ENCODE measurements around the gene WWOX. TPM values are rescaled to one million over a fixed set of nuclear protein-coding genes. Genes with fewer than 3 reads are reported as not detected.

Gene WWOX
- total RNA-seq, 2 experiments from 2014 or later: 19.1 to 23.7 TPM

DNA sequence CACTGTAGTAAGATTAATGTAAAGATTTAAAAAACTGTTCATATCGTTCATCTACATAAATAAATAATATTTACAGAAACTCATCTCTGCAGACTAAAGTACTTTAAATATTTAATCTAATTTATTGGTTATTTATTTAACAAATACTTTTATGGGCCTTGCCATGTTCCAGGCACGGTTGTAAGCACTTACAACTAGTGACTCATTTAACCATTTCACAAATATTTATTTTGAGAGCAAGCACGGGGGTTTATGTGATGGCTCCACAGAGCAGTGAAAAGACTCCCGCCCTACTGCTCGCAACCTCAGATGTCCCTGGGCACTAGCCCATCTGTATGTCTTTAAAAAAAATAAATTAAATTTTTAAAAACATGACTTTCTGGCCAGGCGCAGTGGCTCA is 575.9 kb downstream of the WWOX start:
- CTCF ChIA-PET: no interaction called here
- ATAC-seq: no peak
- H3K9me3 Mint-ChIP-seq: no peaks in the 10 kb centered on the region
- no peak for DNase-seq
- POLR2A ChIA-PET: no interaction called here
- no peak overlapping the region for H3K27ac Mint-ChIP-seq
- no peaks in the 10 kb centered on the region for H3K27me3 Mint-ChIP-seq
- TF ChIP-seq, protein P1, sequence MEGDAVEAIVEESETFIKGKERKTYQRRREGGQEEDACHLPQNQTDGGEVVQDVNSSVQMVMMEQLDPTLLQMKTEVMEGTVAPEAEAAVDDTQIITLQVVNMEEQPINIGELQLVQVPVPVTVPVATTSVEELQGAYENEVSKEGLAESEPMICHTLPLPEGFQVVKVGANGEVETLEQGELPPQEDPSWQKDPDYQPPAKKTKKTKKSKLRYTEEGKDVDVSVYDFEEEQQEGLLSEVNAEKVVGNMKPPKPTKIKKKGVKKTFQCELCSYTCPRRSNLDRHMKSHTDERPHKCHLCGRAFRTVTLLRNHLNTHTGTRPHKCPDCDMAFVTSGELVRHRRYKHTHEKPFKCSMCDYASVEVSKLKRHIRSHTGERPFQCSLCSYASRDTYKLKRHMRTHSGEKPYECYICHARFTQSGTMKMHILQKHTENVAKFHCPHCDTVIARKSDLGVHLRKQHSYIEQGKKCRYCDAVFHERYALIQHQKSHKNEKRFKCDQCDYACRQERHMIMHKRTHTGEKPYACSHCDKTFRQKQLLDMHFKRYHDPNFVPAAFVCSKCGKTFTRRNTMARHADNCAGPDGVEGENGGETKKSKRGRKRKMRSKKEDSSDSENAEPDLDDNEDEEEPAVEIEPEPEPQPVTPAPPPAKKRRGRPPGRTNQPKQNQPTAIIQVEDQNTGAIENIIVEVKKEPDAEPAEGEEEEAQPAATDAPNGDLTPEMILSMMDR (IDR thresholded peaks at IDR 0.05): no peak
- no peak overlapping the region for H3K4me3 Mint-ChIP-seq
- H3K36me3 Mint-ChIP-seq (ENCODE audit: low read depth): no peaks in the 10 kb centered on the region
- intact Hi-C loops (cut with micrococcal nuclease): no loop called here
- no peaks in the 10 kb centered on the region for H3K4me1 Mint-ChIP-seq (ENCODE audit: low read depth)

DNA sequence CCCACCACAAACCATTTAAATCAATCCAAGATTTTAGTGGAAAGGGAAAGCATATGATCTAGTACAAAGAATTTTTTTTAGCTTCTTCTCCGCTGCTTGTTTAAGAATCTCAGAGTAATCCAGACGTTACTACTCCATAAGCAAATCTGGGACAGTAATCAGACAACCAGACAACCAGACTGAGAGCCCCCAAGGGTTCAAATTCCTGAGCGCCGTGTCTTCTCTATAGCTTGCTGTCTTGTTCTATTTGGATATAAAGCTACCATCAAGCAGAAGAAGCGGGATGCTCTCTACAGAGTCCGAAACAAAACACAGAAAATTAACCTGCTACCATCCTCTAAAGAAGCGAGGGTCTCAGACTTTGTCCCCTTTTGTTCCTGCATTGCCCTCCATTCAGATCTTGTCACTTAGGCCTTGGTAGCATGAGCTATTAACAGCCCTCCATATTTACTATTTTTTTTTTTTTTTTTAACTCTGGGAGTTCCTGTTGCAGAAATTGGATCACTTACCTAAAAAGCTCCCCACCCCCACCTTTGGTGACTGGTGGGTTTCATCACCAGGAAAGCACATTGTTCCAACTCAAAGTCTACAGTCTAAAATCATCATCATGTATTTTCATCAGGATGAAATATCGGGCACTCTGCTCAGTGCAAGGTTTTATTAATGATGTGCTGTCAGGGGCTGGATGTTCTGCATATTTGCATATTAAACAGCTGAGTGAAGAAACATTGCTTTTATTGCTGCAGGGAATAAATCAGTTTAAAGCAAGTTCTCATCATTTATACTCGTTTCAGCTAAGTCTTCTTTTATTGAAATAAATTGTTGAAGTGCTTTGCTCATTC is 576.7 kb downstream of the WWOX start:
- ChIA-PET CTCF (interaction anchor here (1.4 kb wide), 1 partner anchor 15 kb away, joined by 3 read pairs; no protein-coding TSS in a partner anchor), POLR2A (no interaction called here)
- H3K4me1 Mint-ChIP-seq (ENCODE audit: low read depth): no peaks in the 10 kb centered on the region
- intact Hi-C loops (cut with micrococcal nuclease): no loop called here
- H3K36me3 Mint-ChIP-seq (ENCODE audit: low read depth): no peaks in the 10 kb centered on the region
- H3K27ac Mint-ChIP-seq: no peak overlapping the region
- H3K9me3 Mint-ChIP-seq: no peaks in the 10 kb centered on the region
- no peak overlapping the region for H3K4me3 Mint-ChIP-seq
- DNase-seq: no peak
- TF ChIP-seq, protein P1 (IDR thresholded peaks at IDR 0.05): no peak
- no peak for ATAC-seq
- no peaks in the 10 kb centered on the region for H3K27me3 Mint-ChIP-seq

DNA sequence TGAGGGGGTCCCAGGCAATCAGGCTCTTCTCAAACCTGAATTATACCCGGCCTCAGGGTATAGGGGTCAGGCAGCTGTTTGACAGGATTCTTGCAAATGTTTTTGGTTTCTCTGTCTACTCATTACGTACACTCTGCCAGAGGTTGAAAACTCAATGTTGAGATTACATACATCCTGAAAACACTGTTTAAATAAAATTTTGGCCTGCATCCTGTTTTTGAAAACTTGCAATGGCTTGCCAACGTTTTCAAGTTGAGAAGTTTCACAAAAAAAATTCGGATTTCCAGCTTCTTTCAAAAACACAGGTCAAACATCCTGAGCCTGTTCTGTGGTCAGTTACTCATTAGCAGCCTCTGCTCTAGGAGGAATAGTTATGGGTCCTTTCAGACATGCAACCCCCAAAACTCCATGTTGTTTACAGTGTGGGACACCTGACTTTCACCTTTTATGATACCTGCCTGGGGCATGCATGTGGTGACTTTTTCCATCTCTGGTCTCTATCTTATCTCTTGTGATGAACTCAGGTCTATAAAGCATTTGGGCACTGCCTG is 577.8 kb downstream of the WWOX start:
- DNase-seq (no peak), ATAC-seq (no peak)
- Mint-ChIP-seq H3K27me3 (no peaks in the 10 kb centered on the region), H3K9me3 (no peaks in the 10 kb centered on the region), H3K27ac (no peak overlapping the region), H3K4me3 (no peak overlapping the region), H3K4me1 (ENCODE audit: low read depth) (no peaks in the 10 kb centered on the region), H3K36me3 (ENCODE audit: low read depth) (no peaks in the 10 kb centered on the region)
- ChIA-PET CTCF (no interaction called here), POLR2A (no interaction called here)
- intact Hi-C loops (cut with micrococcal nuclease): no loop called here
- TF ChIP-seq, protein P1 (IDR thresholded peaks at IDR 0.05): no peak

DNA sequence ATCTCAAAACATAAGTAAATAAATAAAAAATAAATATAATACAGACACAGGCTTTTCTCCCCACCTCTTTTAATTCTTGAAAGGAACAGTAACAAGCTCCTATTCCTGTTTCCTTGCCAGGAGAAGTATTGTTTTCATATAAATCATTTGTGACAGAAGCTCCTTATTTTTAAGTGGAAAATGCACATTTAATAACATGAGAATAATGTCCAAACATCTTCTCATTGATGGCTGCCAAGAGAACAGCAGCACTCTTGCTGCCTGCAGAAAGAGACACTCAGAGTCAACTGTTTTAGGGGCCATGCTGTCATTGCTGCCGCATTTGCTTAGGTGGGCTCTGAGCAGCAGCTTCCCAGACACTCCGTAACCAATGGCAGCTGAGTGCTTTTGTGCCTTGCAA is 580.1 kb downstream of the WWOX start:
- no peak for ATAC-seq
- ChIA-PET CTCF (no interaction called here), POLR2A (no interaction called here)
- no peak for DNase-seq
- H3K36me3 Mint-ChIP-seq (ENCODE audit: low read depth): no peaks in the 10 kb centered on the region
- H3K27me3 Mint-ChIP-seq: no peaks in the 10 kb centered on the region
- H3K4me3 Mint-ChIP-seq: no peak overlapping the region
- H3K9me3 Mint-ChIP-seq: no peaks in the 10 kb centered on the region
- intact Hi-C loops (cut with micrococcal nuclease): no loop called here
- H3K27ac Mint-ChIP-seq: no peak overlapping the region
- TF ChIP-seq, protein P1 (IDR thresholded peaks at IDR 0.05): no peak
- H3K4me1 Mint-ChIP-seq (ENCODE audit: low read depth): no peaks in the 10 kb centered on the region

DNA sequence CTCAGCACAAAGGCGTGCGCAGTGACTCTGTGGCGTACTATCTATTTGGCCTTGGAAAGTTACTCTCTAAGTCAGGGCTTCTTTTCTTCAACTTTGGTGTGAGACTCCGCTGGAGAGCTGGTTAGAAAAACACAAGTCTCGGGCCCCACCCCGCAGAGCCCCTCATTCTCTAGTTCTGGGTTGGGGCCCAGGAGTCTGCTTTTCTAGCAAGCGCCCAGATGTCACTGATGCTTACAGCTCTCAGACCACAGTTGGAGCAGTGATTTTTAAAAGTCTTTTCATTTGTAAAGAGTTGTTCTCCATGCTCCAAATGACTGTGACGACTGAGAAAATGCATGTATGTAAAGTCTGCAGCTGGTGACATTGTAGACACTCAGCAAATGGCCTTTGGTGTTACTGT is 582.3 kb downstream of the WWOX start:
- Mint-ChIP-seq H3K27me3 (no peaks in the 10 kb centered on the region), H3K27ac (no peak overlapping the region), H3K36me3 (ENCODE audit: low read depth) (no peaks in the 10 kb centered on the region), H3K4me1 (ENCODE audit: low read depth) (no peaks in the 10 kb centered on the region), H3K4me3 (no peak overlapping the region), H3K9me3 (no peaks in the 10 kb centered on the region)
- ATAC-seq: no peak
- no peak for DNase-seq
- intact Hi-C loops (cut with micrococcal nuclease): no loop called here
- TF ChIP-seq, protein P1 (IDR thresholded peaks at IDR 0.05): no peak
- CTCF ChIA-PET: no interaction called here
- POLR2A ChIA-PET: no interaction called here

Measured in activated CD8-positive, alpha-beta T cell treated with anti-CD3 and anti-CD28 coated beads for 36 hours (primary cell).